ENCODE measurements around the gene PPM1H.
A peak's percentile ranks its signal among the peaks of the same experiment; 100 is the strongest.
"Not testable (repeated sequence)": the region's sequence is repeated elsewhere in the genome, so short reads cannot be mapped to it uniquely, and the experiment has no call there.

Gene PPM1H

GRCh38 chr12:62770381-62770780 lies 164.6 kb downstream of the PPM1H start:
- DNase-seq: no peak

GRCh38 chr12:62769076-62769619 lies 165.8 kb downstream of the PPM1H start:
- DNase-seq: no peak

GRCh38 chr12:62767946-62768345 lies 167.0 kb downstream of the PPM1H start:
- DNase-seq: no peak

- no peak for DNase-seq
Observed at GRCh38 chr12:62767496-62767895, 167.5 kb downstream of the PPM1H start.

GRCh38 chr12:62766496-62766895 lies 168.5 kb downstream of the PPM1H start:
- DNase-seq: peak in 3 of 56 donors; percentile 10 to 38 (median 12)

- DNase-seq: no peak
Observed at GRCh38 chr12:62763861-62764645, 170.9 kb downstream of the PPM1H start.

- no peak for DNase-seq
Observed at GRCh38 chr12:62763312-62763711, 171.6 kb downstream of the PPM1H start.

GRCh38 chr12:62762645-62763044 lies 172.3 kb downstream of the PPM1H start:
- DNase-seq: no peak

GRCh38 chr12:62761658-62762057 lies 173.3 kb downstream of the PPM1H start:
- DNase-seq: no peak

- no peak for DNase-seq
Observed at GRCh38 chr12:62760779-62761178, 174.2 kb downstream of the PPM1H start.

GRCh38 chr12:62760341-62760740 lies 174.6 kb downstream of the PPM1H start:
- DNase-seq: not testable (repeated sequence)

- no peak for DNase-seq
Observed at GRCh38 chr12:62758216-62758615, 176.7 kb downstream of the PPM1H start.

GRCh38 chr12:62757048-62757447 lies 177.9 kb downstream of the PPM1H start:
- no peak for DNase-seq

- DNase-seq: no peak
Observed at GRCh38 chr12:62754706-62755105, 180.2 kb downstream of the PPM1H start.

- DNase-seq: no peak
Observed at GRCh38 chr12:62751810-62752155, 183.2 kb downstream of the PPM1H start.

- no peak for DNase-seq
Observed at GRCh38 chr12:62750941-62751809, 183.8 kb downstream of the PPM1H start.

- DNase-seq: no peak
Observed at GRCh38 chr12:62749586-62749985, 185.4 kb downstream of the PPM1H start.

- no peak for DNase-seq
Observed at GRCh38 chr12:62748941-62749468, 185.9 kb downstream of the PPM1H start.

GRCh38 chr12:62744551-62744950 lies 190.4 kb downstream of the PPM1H start:
- no peak for DNase-seq

- no peak for DNase-seq
Observed at GRCh38 chr12:62739266-62740015, 195.5 kb downstream of the PPM1H start.

GRCh38 chr12:62738616-62739015 lies 196.3 kb downstream of the PPM1H start:
- no peak for DNase-seq
